Mammary epithelial cell (primary cell): ENCODE measurements around the gene TIMM10B.

Experiments
- CTCF ChIP-seq, 2 donors: IDR thresholded peaks in 1 of 2; conservative IDR thresholded peaks in 1 of 2; 2 replicates each; pipeline ENCODE4 v1.5.1; 2011 to 2012; ENCODE audit warnings: inconsistent platforms in 2 of 2, low read length in 2 of 2, mild to moderate bottlenecking in 2 of 2, control low read depth in 1 of 2, low read depth in 1 of 2; ENCODE audit not compliant: insufficient read depth in 1 of 2; ENCODE audit errors: extremely low read depth in 1 of 2
- EZH2 ChIP-seq: IDR thresholded peaks from 2 replicates; pipeline ENCODE4 v1.6.1; 2012; ENCODE audit warnings: low read length, inconsistent platforms, borderline replicate concordance

DNA sequence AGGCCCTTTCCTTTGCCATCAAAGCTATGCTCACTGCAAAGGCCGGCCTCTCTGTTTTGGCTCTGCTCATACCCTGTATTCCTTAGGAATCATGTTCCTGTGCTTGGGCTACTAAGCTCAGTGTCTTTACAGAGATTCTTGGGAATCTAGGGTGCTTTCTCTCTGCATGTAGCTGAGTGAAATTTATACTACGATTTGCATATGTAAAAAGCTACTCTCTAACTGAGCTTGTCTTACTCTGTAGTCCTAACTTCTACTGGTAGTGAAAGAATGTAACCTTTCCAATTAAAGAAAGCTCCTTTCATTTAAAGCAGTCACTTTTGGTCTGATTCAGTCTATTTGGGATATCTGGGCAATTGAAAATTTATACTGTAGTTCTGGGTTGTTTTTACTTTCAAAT lies 48.0 kb downstream of the TIMM10B start:
- no peak for TF ChIP-seq CTCF (conservative IDR thresholded peaks at IDR 0.05 in 1 of 2, IDR thresholded peaks at IDR 0.05 in 1 of 2; ENCODE audit: extremely low read depth in 1 of 2, insufficient read depth in 1 of 2, low read depth in 1 of 2, low read length in 2 of 2)
- no peak for TF ChIP-seq EZH2
